Thymus (tissue), 11 donors: Measurements from ENCODE around the gene NUDC. TPM values are rescaled to one million over a fixed set of nuclear protein-coding genes. Genes with fewer than 3 reads are reported as not detected.

ENCODE experiments used
- DNase-seq, 9 donors: peaks; one replicate each; pipeline ENCODE4 v3.0.0-alpha.2; 2013; ENCODE audit warnings: low spot score in 9 of 9, low read depth in 6 of 9, missing footprints in 1 of 9
- H3K27ac ChIP-seq, 2 donors: one replicate each; pipeline ENCODE4 v1.5.1; 2013; ENCODE audit warnings: control low read depth in 1 of 2, low read depth in 1 of 2, low read length in 1 of 2, mild to moderate bottlenecking in 1 of 2, moderate library complexity in 1 of 2
- H3K27me3 ChIP-seq, 2 donors: one replicate each; pipeline ENCODE4 v1.5.1; 2013; ENCODE audit warnings: low read length in 1 of 2; ENCODE audit not compliant: control insufficient read depth in 2 of 2, insufficient read depth in 1 of 2
- H3K36me3 ChIP-seq, 2 donors: one replicate each; pipeline ENCODE4 v1.5.1; 2013; ENCODE audit warnings: low read length in 1 of 2, mild to moderate bottlenecking in 1 of 2, moderate library complexity in 1 of 2; ENCODE audit not compliant: control insufficient read depth in 2 of 2, insufficient read depth in 2 of 2
- H3K4me1 ChIP-seq, 2 donors: one replicate each; pipeline ENCODE4 v1.5.1; 2013; ENCODE audit warnings: low read length in 2 of 2; ENCODE audit not compliant: control insufficient read depth in 2 of 2, insufficient read depth in 2 of 2
- H3K4me3 ChIP-seq, 2 donors: one replicate each; pipeline ENCODE4 v1.5.1; 2013; ENCODE audit warnings: low read length in 2 of 2, control low read depth in 1 of 2, mild to moderate bottlenecking in 1 of 2
- H3K9me3 ChIP-seq, 2 donors: one replicate each; pipeline ENCODE4 v1.5.1; 2013; ENCODE audit warnings: low read length in 1 of 2, mild to moderate bottlenecking in 1 of 2; ENCODE audit not compliant: control insufficient read depth in 2 of 2, insufficient read depth in 1 of 2
- WGBS: extraction: QIAGEN DNeasy Blood & Tissue Kit; methylation state at CpG from one replicate; pipeline ENCODE4 v1.1.7; 2013; 5-methylcytosine and 5-hydroxymethylcytosine counted together
- polyA plus RNA-seq: library from polyadenylated mRNA; stranded (reverse); fragments of 200-250 nt; gene quantifications from one replicate; pipeline ENCODE4 v1.2.3, GENCODE V29; 2013
- total RNA-seq: library from RNA; stranded (reverse); fragments of 120-200 nt; gene quantifications from one replicate; pipeline ENCODE4 v1.2.4, GENCODE V29; 2013
- donor health status: healthy.

NUDC gene
- total and polyA plus RNA-seq, 2 donors: 48.1 to 51.6 TPM

DNA sequence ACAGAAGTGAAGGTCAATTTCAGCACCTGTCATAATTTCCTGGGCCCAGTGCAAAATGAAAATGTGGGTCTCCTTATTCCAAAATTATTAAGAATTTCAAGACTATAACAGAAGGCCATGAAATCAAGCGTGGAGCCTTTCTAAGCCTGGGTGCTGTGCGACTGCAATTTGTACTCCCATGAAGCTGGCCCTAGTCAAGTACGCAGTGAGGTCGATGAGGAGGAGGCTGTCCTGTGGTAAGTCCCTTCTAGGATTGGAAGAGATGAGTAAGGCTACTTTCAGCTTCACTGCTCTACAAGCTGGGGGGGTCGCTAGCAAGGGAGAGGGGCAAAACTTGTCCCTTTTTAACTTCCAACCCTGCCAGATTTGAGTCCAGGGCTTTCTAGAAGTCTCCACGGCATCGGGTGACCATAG is 410 bp upstream of the NUDC start:
- no peak for DNase-seq
- peak overlapping the region; percentile 78 to 87 for H3K4me3 ChIP-seq
- peaks cover 15 to 20% of the 10 kb centered on the region in 2 donors for H3K4me1 ChIP-seq
- peaks cover 17 to 19% of the 10 kb centered on the region in 2 donors for H3K36me3 ChIP-seq
- no peaks in the 10 kb centered on the region for H3K27me3 ChIP-seq
- H3K27ac ChIP-seq: peak overlapping the region; percentile 70 to 80
- 28% methylated on average over 7 of the region's 7 CpGs for WGBS
- no peaks in the 10 kb centered on the region for H3K9me3 ChIP-seq

DNA sequence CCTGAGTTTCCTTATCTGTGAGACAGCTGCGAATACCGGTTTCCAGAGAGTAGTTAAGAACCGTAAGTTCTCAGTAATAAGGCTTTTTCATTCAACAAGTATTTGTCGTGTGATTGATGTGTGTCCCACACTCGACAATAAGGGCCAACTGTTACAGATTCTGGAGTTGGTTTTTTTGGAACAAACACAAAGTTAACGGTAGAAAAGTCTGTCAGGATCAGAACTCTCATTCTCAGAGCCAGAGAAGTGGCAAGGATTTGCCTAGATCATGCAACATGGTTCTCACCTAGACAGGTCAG is 837 bp downstream of the NUDC start:
- H3K4me1 ChIP-seq: peaks cover 15 to 20% of the 10 kb centered on the region in 2 donors
- 52% methylated on average over 6 of the region's 6 CpGs for WGBS
- no peaks in the 10 kb centered on the region for H3K9me3 ChIP-seq

DNA sequence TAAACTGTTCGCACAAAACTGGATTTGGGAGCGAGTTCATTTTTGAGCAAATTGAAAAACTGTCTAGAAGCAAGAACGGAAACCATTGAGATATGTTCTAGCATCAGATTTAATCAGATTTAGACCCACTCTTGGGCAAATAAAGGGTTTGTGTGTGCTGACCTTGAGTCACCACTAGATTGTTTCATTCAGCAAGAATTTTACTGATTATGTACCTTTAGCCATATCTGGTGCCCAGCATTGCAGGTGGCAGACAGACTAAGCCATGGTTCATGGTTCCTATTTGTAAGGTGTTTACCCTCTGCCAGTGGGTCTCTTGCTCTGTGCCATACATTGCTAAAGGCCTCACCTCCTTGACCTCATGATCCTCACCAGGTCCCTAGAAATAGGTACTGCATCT is 1.4 kb downstream of the NUDC start:
- peaks cover 15 to 20% of the 10 kb centered on the region in 2 donors for H3K4me1 ChIP-seq
- no peak for DNase-seq
- H3K9me3 ChIP-seq: no peaks in the 10 kb centered on the region
- WGBS: 96% methylated on average over 3 of the region's 3 CpGs
- peak overlapping the region in 1 of 2 donors; percentile 78 for H3K4me3 ChIP-seq
- H3K36me3 ChIP-seq: peaks cover 31 to 35% of the 10 kb centered on the region in 2 donors
- H3K27me3 ChIP-seq: no peaks in the 10 kb centered on the region
- no peak overlapping the region for H3K27ac ChIP-seq

More for the DNA sequence above, 837 bp downstream of the NUDC start:
- H3K4me3 ChIP-seq: peak overlapping the region; percentile 78 to 87
- no peak overlapping the region for H3K27ac ChIP-seq
- no peaks in the 10 kb centered on the region for H3K27me3 ChIP-seq
- peaks cover 28 to 30% of the 10 kb centered on the region in 2 donors for H3K36me3 ChIP-seq
- no peak for DNase-seq

DNA sequence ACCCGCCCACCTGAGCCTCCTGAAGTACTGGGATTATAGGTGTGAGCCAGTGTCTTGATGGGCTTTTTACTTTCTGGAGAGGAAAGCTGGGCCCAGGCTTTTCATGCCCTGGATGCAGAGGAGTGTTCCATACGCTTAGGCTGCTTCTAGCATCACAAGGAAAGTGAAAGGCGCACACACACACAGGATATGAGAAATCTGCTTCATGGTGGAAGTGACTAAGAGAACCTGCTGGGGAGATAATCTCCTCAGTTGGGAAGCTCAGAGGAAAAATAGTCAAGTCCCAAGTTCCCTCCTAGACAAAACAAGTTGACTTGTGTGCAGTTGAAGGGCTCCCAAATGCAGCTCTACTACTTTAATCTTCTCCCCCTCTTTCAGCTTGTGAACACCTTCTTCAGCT is 2.2 kb downstream of the NUDC start:
- Histone ChIP-seq H3K9me3 (no peaks in the 10 kb centered on the region), H3K4me1 (peaks cover 15 to 20% of the 10 kb centered on the region in 2 donors), H3K27ac (no peak overlapping the region), H3K4me3 (no peak overlapping the region), H3K36me3 (peaks cover 35 to 41% of the 10 kb centered on the region in 2 donors), H3K27me3 (no peaks in the 10 kb centered on the region)
- no peak for DNase-seq
- WGBS: 100% methylated on average over 3 of the region's 3 CpGs

DNA sequence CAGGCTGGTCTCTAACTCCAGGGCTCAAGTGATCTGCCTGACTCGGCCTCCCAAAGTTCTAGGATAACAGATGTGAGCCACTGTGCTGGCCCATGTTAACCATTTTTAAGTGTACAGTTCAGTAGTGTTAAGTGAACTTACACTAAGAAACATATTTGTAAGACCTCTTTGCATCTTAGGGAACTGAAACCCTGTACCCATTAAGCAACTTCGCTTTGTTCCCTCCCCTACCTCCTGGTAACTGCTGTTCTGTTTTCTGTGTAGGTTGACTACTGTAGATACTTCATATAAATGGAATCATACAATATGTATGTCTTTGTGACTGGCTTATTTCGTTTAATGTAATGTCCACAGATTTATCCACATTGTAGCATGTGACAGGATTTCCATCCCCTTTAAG is 11.0 kb downstream of the NUDC start:
- H3K4me1 ChIP-seq: no peaks in the 10 kb centered on the region
- H3K9me3 ChIP-seq: no peaks in the 10 kb centered on the region
- H3K4me3 ChIP-seq: no peak overlapping the region
- DNase-seq: no peak
- H3K27ac ChIP-seq: no peak overlapping the region
- no peaks in the 10 kb centered on the region for H3K27me3 ChIP-seq
- H3K36me3 ChIP-seq: peaks cover 33 to 60% of the 10 kb centered on the region in 2 donors
- 95% methylated on average over 3 of the region's 3 CpGs for WGBS

DNA sequence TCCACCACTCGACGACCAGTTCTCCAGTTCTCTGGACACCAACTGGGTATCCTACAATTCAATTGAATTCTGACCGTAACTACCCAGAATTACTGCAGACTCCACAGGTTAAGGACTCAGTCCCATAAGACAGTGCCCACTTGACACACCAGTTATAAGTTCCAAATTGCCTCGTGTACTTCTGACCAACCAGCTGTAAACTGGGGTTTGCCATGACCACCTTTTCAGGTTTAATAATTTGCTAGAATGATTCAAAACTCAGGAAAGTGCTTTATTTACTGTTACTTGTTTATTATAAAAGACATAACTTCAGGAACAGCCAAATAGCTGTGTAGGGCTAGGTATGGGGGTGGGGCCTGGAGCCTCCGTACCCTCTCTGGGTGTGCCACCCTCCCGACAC is 15.3 kb downstream of the NUDC start:
- H3K4me3 ChIP-seq: no peak overlapping the region
- peaks cover 42 to 59% of the 10 kb centered on the region in 2 donors for H3K36me3 ChIP-seq
- no peak overlapping the region for H3K27ac ChIP-seq
- no peaks in the 10 kb centered on the region for H3K9me3 ChIP-seq
- DNase-seq: no peak
- H3K27me3 ChIP-seq: no peaks in the 10 kb centered on the region
- 97% methylated on average over 6 of the region's 6 CpGs for WGBS
- no peaks in the 10 kb centered on the region for H3K4me1 ChIP-seq

DNA sequence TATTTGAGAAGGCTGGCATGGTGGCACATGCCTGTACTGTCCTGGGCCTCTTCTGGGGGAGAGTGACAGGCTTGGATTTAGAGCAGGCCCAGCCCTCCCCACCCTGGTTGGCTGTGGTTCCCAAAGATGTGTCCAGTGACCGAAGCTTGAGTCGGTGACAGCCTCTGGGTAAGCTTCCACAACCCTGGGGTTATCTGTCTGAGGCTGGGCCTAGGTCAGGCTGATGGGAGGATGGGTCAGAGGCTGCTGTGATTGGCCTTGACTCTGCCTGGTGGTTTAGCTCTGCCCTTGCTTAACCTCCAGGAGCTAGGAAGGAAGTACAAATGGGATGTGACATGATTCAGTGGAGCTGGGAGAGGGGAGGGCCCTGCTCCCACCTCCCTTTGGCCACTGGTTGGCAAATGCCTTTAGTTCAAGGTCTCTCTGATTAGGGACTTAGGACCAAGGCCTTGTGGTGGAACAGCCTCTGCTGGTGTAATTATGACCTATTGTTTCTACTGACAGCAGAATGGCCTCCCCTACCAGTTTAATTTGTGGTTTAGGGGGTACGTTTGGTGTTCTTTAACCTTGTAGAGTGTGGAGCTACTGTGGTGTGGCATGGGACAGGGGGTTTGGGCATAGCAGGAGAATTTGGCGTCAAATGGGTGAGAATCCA is 16.6 kb downstream of the NUDC start:
- no peaks in the 10 kb centered on the region for H3K4me1 ChIP-seq
- WGBS: 96% methylated on average over 4 of the region's 4 CpGs
- H3K27me3 ChIP-seq: no peaks in the 10 kb centered on the region
- no peak overlapping the region for H3K27ac ChIP-seq
- DNase-seq: no peak
- H3K4me3 ChIP-seq: no peak overlapping the region
- H3K9me3 ChIP-seq: no peaks in the 10 kb centered on the region
- H3K36me3 ChIP-seq: peaks cover 53 to 70% of the 10 kb centered on the region in 2 donors

DNA sequence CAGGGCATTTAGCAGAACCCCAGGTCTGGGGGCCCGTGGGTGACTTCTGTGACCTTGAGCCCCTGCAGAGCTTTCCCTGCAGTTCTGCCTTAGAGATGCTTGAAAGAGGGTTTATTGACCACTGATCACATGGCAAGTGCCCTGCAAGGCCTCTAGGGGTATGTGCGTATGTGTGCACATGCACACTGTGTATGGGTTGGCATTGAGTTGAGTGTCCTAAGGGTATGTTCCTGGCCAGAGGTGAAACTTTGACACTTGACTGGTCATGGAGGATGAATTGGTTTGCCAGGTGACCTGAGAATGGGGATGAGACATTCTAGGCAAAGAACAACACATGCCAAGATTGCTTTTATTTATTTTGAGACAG is 17.1 kb downstream of the NUDC start:
- 96% methylated on average over 2 of the region's 2 CpGs for WGBS
- Histone ChIP-seq H3K4me1 (no peaks in the 10 kb centered on the region), H3K4me3 (no peak overlapping the region), H3K27ac (no peak overlapping the region), H3K9me3 (no peaks in the 10 kb centered on the region), H3K36me3 (peaks cover 57 to 70% of the 10 kb centered on the region in 2 donors), H3K27me3 (no peaks in the 10 kb centered on the region)
- DNase-seq: no peak

DNA sequence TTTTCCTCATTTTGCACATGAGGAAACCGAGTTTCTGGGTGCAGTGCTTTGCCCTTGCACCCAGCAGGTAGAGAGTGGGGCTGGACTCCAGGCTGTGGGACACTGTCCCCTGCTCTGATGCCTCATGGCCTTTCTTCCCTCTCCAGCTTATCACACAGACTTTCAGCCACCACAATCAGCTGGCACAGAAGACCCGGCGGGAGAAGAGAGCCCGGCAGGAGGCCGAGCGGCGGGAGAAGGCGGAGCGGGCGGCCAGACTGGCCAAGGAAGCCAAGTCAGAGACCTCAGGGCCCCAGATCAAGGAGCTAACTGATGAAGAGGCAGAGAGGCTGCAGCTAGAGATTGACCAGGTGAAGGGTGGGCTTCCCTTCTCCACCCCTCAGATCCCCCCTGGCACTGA is 19.8 kb downstream of the NUDC start:
- DNase-seq: no peak
- H3K27ac ChIP-seq: no peak overlapping the region
- no peaks in the 10 kb centered on the region for H3K27me3 ChIP-seq
- no peaks in the 10 kb centered on the region for H3K4me1 ChIP-seq
- 98% methylated on average over 10 of the region's 10 CpGs for WGBS
- peaks cover 75 to 76% of the 10 kb centered on the region in 2 donors for H3K36me3 ChIP-seq
- H3K4me3 ChIP-seq: no peak overlapping the region
- no peaks in the 10 kb centered on the region for H3K9me3 ChIP-seq
